Measurements from ENCODE around the gene RIN3.

- TF ChIP-seq POLR2AphosphoS5 (IDR thresholded peaks at IDR 0.05; ENCODE audit: insufficient read depth, low read depth, low read length) (no peak), CTCF (IDR thresholded peaks at IDR 0.05; ENCODE audit: extremely low read depth in 1 of 2, insufficient read depth in 1 of 2, low read depth in 1 of 2, low read length in 2 of 2) (no peak), POLR2A (IDR thresholded peaks at IDR 0.05; ENCODE audit: low read depth, low read length) (no peak), GATA2 (IDR thresholded peaks at IDR 0.05; ENCODE audit: insufficient read depth, insufficient read length, low read depth, low read length) (no peak), MAX (IDR thresholded peaks at IDR 0.05; ENCODE audit: insufficient read depth, insufficient read length) (no peak), EZH2 (IDR thresholded peaks at IDR 0.05; ENCODE audit: borderline replicate concordance, low read depth, low read length, severe bottlenecking) (no peak), JUN (IDR thresholded peaks at IDR 0.05; ENCODE audit: borderline replicate concordance, insufficient read depth, insufficient read length, low read depth) (no peak), FOS (IDR thresholded peaks at IDR 0.05; ENCODE audit: borderline replicate concordance, insufficient read depth, low read length) (no peak)
Measured at GRCh38 chr14:92695562-92695961, 182.0 kb downstream of the RIN3 start.
